Smooth muscle cell (in vitro differentiated cells): ENCODE data around the gene DYRK1B. TPM values are rescaled to one million over a fixed set of nuclear protein-coding genes. Genes with fewer than 3 reads are reported as not detected.

ENCODE experiments used
- DNase-seq: peaks from one replicate; lab custom pipeline; 2025; ENCODE audit not compliant: unreplicated experiment; lab: John Stamatoyannopoulos, UW
- H2AFZ ChIP-seq: fragments of 200-600 bp; sonication (generic); 2 replicates; pipeline ENCODE4 v1.6.0; 2016; ENCODE audit warnings: antibody characterized with exemption, low read depth, mild to moderate bottlenecking
- H3F3A ChIP-seq: fragments of 200-600 bp; sonication (generic); 2 replicates; pipeline ENCODE4 v1.6.0; 2017; ENCODE audit warnings: antibody characterized with exemption, low read depth
- H3K27ac ChIP-seq: fragments of 200-600 bp; sonication (generic); 2 replicates; pipeline ENCODE4 v1.5.1; 2016; ENCODE audit warnings: low read depth, mild to moderate bottlenecking
- H3K27me3 ChIP-seq: fragments of 200-600 bp; sonication (generic); 2 replicates; pipeline ENCODE4 v1.6.1; 2016; ENCODE audit warnings: low read depth, mild to moderate bottlenecking
- H3K36me3 ChIP-seq: fragments of 200-600 bp; sonication (generic); 2 replicates; pipeline ENCODE4 v1.5.1; 2016; ENCODE audit warnings: low read depth
- H3K4me1 ChIP-seq: fragments of 200-600 bp; sonication (generic); 2 replicates; pipeline ENCODE4 v1.5.1; 2016; ENCODE audit warnings: low read depth
- H3K4me2 ChIP-seq: fragments of 200-600 bp; sonication (generic); 2 replicates; pipeline ENCODE4 v1.6.0; 2016; ENCODE audit warnings: mild to moderate bottlenecking
- H3K4me3 ChIP-seq: fragments of 200-600 bp; sonication (generic); 2 replicates; pipeline ENCODE4 v1.5.1; 2016; ENCODE audit warnings: mild to moderate bottlenecking
- H3K79me2 ChIP-seq: fragments of 200-600 bp; sonication (generic); 2 replicates; pipeline ENCODE4 v1.6.0; 2016; ENCODE audit warnings: low read depth, mild to moderate bottlenecking
- H3K9ac ChIP-seq: fragments of 200-600 bp; sonication (generic); 2 replicates; pipeline ENCODE4 v1.6.0; 2016; ENCODE audit warnings: low read depth
- H3K9me3 ChIP-seq: fragments of 200-600 bp; sonication (generic); replicated peaks from 2 replicates; pipeline ENCODE4 v1.5.1; 2016; ENCODE audit warnings: low read depth
- H4K20me1 ChIP-seq: fragments of 200-600 bp; sonication (generic); 2 replicates; pipeline ENCODE4 v1.6.0; 2016; ENCODE audit warnings: low read depth
- CTCF ChIP-seq: fragments of 200-600 bp; sonication (generic); IDR thresholded peaks from 2 replicates; pipeline ENCODE4 v1.5.1; 2017; ENCODE audit warnings: borderline replicate concordance, mild to moderate bottlenecking, antibody characterized with exemption; ENCODE audit not compliant: insufficient read depth, poor library complexity, severe bottlenecking
- WGBS: methylation state at CpG from one replicate; pipeline ENCODE4 v1.1.7; 2016; ENCODE audit warnings: low lambda C conversion rate; 5-methylcytosine and 5-hydroxymethylcytosine counted together
- polyA plus RNA-seq: library from polyadenylated mRNA; unstranded; fragments of >200 nt; fragmentation: Nextera tagmentation; extraction: Ambion mirVana; gene quantifications from 2 replicates; pipeline ENCODE4 v1.2.1, GENCODE V29; 2016
- total RNA-seq: library from RNA; depleted of rRNA; stranded (reverse); fragments of >200 nt; gene quantifications from 2 replicates; pipeline ENCODE4 v1.2.3, GENCODE V29; 2014

The DYRK1B gene
- total and polyA plus RNA-seq, 2 experiments from 2014 or later = 9.2 to 14.1 TPM

GRCh38 chr19:39852882-39853281 is 18.9 kb upstream of the DYRK1B start:
- Histone ChIP-seq H3K27me3 (no peaks in the 10 kb centered on the region), H3K9me3 (no peaks in the 10 kb centered on the region), H3K9ac (no peak overlapping the region), H3F3A (no peaks in the 10 kb centered on the region), H4K20me1 (no peaks in the 10 kb centered on the region), H3K4me2 (no peak overlapping the region), H3K4me3 (no peak overlapping the region), H3K4me1 (no peaks in the 10 kb centered on the region), H3K27ac (no peak overlapping the region), H2AFZ (no peak overlapping the region), H3K79me2 (no peaks in the 10 kb centered on the region), H3K36me3 (no peaks in the 10 kb centered on the region)
- DNase-seq = no peak
- 91% methylated on average over 7 of the region's 7 CpGs for WGBS
- TF ChIP-seq CTCF = no peak

GRCh38 chr19:39850892-39851291 is 16.9 kb upstream of the DYRK1B start:
- Histone ChIP-seq H3K79me2 (peaks cover 2% of the 10 kb centered on the region), H3K9ac (no peak overlapping the region), H2AFZ (no peak overlapping the region), H3K36me3 (no peaks in the 10 kb centered on the region), H3K27ac (no peak overlapping the region), H3K4me1 (peaks cover 8% of the 10 kb centered on the region), H4K20me1 (no peaks in the 10 kb centered on the region), H3F3A (no peaks in the 10 kb centered on the region), H3K9me3 (no peaks in the 10 kb centered on the region), H3K4me2 (no peak overlapping the region), H3K27me3 (no peaks in the 10 kb centered on the region), H3K4me3 (no peak overlapping the region)
- no peak for DNase-seq
- WGBS = 98% methylated on average over 2 of the region's 2 CpGs
- no peak for TF ChIP-seq CTCF

- Histone ChIP-seq H2AFZ (no peak overlapping the region), H3K4me3 (no peak overlapping the region), H3K9me3 (no peaks in the 10 kb centered on the region), H4K20me1 (peaks cover 20% of the 10 kb centered on the region), H3K27ac (no peak overlapping the region), H3F3A (no peaks in the 10 kb centered on the region), H3K79me2 (peaks cover 26% of the 10 kb centered on the region), H3K4me2 (no peak overlapping the region), H3K9ac (no peak overlapping the region), H3K4me1 (peaks cover 21% of the 10 kb centered on the region), H3K27me3 (no peaks in the 10 kb centered on the region), H3K36me3 (no peaks in the 10 kb centered on the region)
- no peak for TF ChIP-seq CTCF
- no peak for DNase-seq
- 93% methylated on average over 4 of the region's 4 CpGs for WGBS
Observed at GRCh38 chr19:39848392-39848791, 14.4 kb upstream of the DYRK1B start.

- TF ChIP-seq CTCF = no peak
- no peak overlapping the region for H3K4me2 ChIP-seq
- H3K9ac ChIP-seq = no peak overlapping the region
- no peaks in the 10 kb centered on the region for H3K27me3 ChIP-seq
- no peaks in the 10 kb centered on the region for H3K36me3 ChIP-seq
- no peak overlapping the region for H3K4me3 ChIP-seq
- H2AFZ ChIP-seq = no peak overlapping the region
- H3F3A ChIP-seq = no peaks in the 10 kb centered on the region
- H4K20me1 ChIP-seq = peaks cover 27% of the 10 kb centered on the region
- WGBS = 87% methylated on average over 6 of the region's 6 CpGs
- no peak overlapping the region for H3K27ac ChIP-seq
- peaks cover 35% of the 10 kb centered on the region for H3K79me2 ChIP-seq
- DNase-seq = no peak
- H3K4me1 ChIP-seq = peaks cover 21% of the 10 kb centered on the region
- H3K9me3 ChIP-seq = no peaks in the 10 kb centered on the region
Observed at GRCh38 chr19:39847525-39847924, 13.6 kb upstream of the DYRK1B start.
